HepG2 (cell line): ENCODE data around the gene BLMH. TPM values are rescaled to one million over a fixed set of nuclear protein-coding genes. Genes with fewer than 3 reads are reported as not detected.

ENCODE experiments used
- AGO2 ChIP-seq: fragments of 200-400 bp; formaldehyde crosslinking; optimal IDR thresholded peaks from 2 replicates; pipeline ENCODE3; 2017; ENCODE audit warnings: mild to moderate bottlenecking, low read depth, low read length, moderate library complexity
- ARID2 ChIP-seq: sonication (generic); formaldehyde crosslinking; IDR thresholded peaks from 2 replicates; pipeline ENCODE4 v1.8.1; 2022; ENCODE audit warnings: mild to moderate bottlenecking, missing genetic modification reagents, borderline replicate concordance
- CHD2 ChIP-seq: IDR thresholded peaks from 2 replicates; pipeline ENCODE4 v1.6.1; 2011; ENCODE audit warnings: low read depth, low read length, improper control_type of control experiment
- DMAP1 ChIP-seq: IDR thresholded peaks from 2 replicates; pipeline ENCODE4 v1.6.1; 2016
- ETV5 ChIP-seq: IDR thresholded peaks from 2 replicates; pipeline ENCODE4 v1.6.1; 2018; ENCODE audit warnings: missing biosample characterization, missing genetic modification reagents, inconsistent platforms, borderline replicate concordance
- GABPA ChIP-seq, 2 experiments: IDR thresholded peaks; 2 replicates each; pipeline ENCODE4 v1.6.1; 2011 to 2016; ENCODE audit warnings: low read depth in 2 of 2, low read length in 1 of 2, missing biosample characterization in 1 of 2, missing genetic modification characterization in 1 of 2
- HNRNPLL ChIP-seq: fragments of 200-400 bp; formaldehyde crosslinking; IDR thresholded peaks from 2 replicates; pipeline ENCODE4 v1.6.1; 2017; ENCODE audit warnings: mild to moderate bottlenecking, low read depth, low read length; ENCODE audit not compliant: poor library complexity, severe bottlenecking
- HOXA5 ChIP-seq: sonication (generic); formaldehyde crosslinking; IDR thresholded peaks from 2 replicates; pipeline ENCODE4 v1.4.0; 2020; ENCODE audit warnings: missing genetic modification reagents
- KLF12 ChIP-seq: sonication (generic); formaldehyde crosslinking; IDR thresholded peaks from 2 replicates; pipeline ENCODE4 v1.4.0; 2020; ENCODE audit warnings: missing genetic modification reagents, borderline replicate concordance
- MXD1 ChIP-seq: sonication (generic); formaldehyde crosslinking; IDR thresholded peaks from 2 replicates; pipeline ENCODE4 v1.4.0; 2020; ENCODE audit warnings: mild to moderate bottlenecking, missing genetic modification reagents
- NFKBIZ ChIP-seq: IDR thresholded peaks from 2 replicates; pipeline ENCODE4 v1.6.1; 2018; ENCODE audit warnings: missing genetic modification reagents, missing compliant biosample characterization
- NR3C1 ChIP-seq: sonication (generic); formaldehyde crosslinking; IDR thresholded peaks from 2 replicates; pipeline ENCODE4 v1.4.0; 2020; ENCODE audit warnings: missing genetic modification reagents
- PCBP1 ChIP-seq: fragments of 200-400 bp; formaldehyde crosslinking; IDR thresholded peaks from 2 replicates; pipeline ENCODE4 v1.6.1; 2017; ENCODE audit warnings: mild to moderate bottlenecking, low read depth, low read length, borderline replicate concordance
- PHF20 ChIP-seq: sonication (generic); formaldehyde crosslinking; IDR thresholded peaks from 2 replicates; pipeline ENCODE4 v1.5.0; 2020; ENCODE audit warnings: mild to moderate bottlenecking, missing genetic modification reagents
- PHF8 ChIP-seq: sonication (generic); formaldehyde crosslinking; IDR thresholded peaks from 2 replicates; pipeline ENCODE4 v1.5.0; 2020; ENCODE audit warnings: missing genetic modification reagents
- SMAD3 ChIP-seq: sonication (generic); formaldehyde crosslinking; IDR thresholded peaks from 2 replicates; pipeline ENCODE4 v1.4.0; 2020; ENCODE audit warnings: missing genetic modification reagents
- SMAD9 ChIP-seq: sonication (generic); formaldehyde crosslinking; IDR thresholded peaks from 2 replicates; pipeline ENCODE4 v1.5.1; 2020; ENCODE audit warnings: mild to moderate bottlenecking, missing genetic modification reagents
- SPEN ChIP-seq: sonication (generic); formaldehyde crosslinking; IDR thresholded peaks from 2 replicates; pipeline ENCODE4 v1.5.1; 2020; ENCODE audit warnings: low read depth, mild to moderate bottlenecking, missing genetic modification reagents
- SUZ12 ChIP-seq: fragments of 150-350 bp; IDR thresholded peaks from 2 replicates; pipeline ENCODE4 v1.6.1; 2014; ENCODE audit warnings: low read depth, low read length
- TFDP2 ChIP-seq: sonication (generic); formaldehyde crosslinking; IDR thresholded peaks from 2 replicates; pipeline ENCODE4 v1.4.0; 2020; ENCODE audit warnings: missing genetic modification reagents
- YY1 ChIP-seq: IDR thresholded peaks from 2 replicates; pipeline ENCODE4 v1.6.1; 2011; ENCODE audit warnings: low read length, low read depth, moderate library complexity, mild to moderate bottlenecking; ENCODE audit not compliant: insufficient read depth, insufficient replicate concordance
- ZFP37 ChIP-seq: sonication (generic); formaldehyde crosslinking; IDR thresholded peaks from 2 replicates; pipeline ENCODE4 v1.4.0; 2020; ENCODE audit warnings: missing genetic modification reagents, borderline replicate concordance
- ZNF256 ChIP-seq: sonication (generic); formaldehyde crosslinking; conservative IDR thresholded peaks from 2 replicates; pipeline ENCODE4 v1.4.0; 2020; ENCODE audit warnings: missing genetic modification reagents
- ZNF713 ChIP-seq: sonication (generic); formaldehyde crosslinking; IDR thresholded peaks from 2 replicates; pipeline ENCODE4 v1.4.0; 2020; ENCODE audit warnings: mild to moderate bottlenecking, missing genetic modification reagents
- ZNF766 ChIP-seq: sonication (generic); formaldehyde crosslinking; IDR thresholded peaks from 2 replicates; pipeline ENCODE4 v1.5.0; 2020; ENCODE audit warnings: missing genetic modification reagents, borderline replicate concordance
- ZSCAN12 ChIP-seq: sonication (generic); formaldehyde crosslinking; IDR thresholded peaks from 2 replicates; pipeline ENCODE4 v1.9.0; 2021; ENCODE audit warnings: mild to moderate bottlenecking, missing genetic modification reagents
- polyA plus RNA-seq, 8 experiments: library from polyadenylated mRNA; depleted of rRNA in 3 of 8; stranded (reverse) in 7 of 8; unstranded in 1 of 8; fragments of >200 nt; fragmentation: Illumina TruSeq in 4 of 8; extraction: Trizol in 4 of 8; gene quantifications; 2 replicates each; pipeline versions ENCODE4 v1.2.1 to v1.2.3, GENCODE V29; 2011 to 2016; ENCODE audit warnings: low read depth in 4 of 8, missing spikeins in 1 of 8, mixed read lengths in 1 of 8; ENCODE audit not compliant: insufficient read depth in 1 of 8
- total RNA-seq, 5 experiments: library from RNA; depleted of rRNA; stranded (reverse); fragments of >200 nt; fragmentation: Illumina TruSeq; extraction: Trizol; gene quantifications; 2 replicates each; pipeline ENCODE4 v1.2.3, GENCODE V29; 2016; ENCODE audit warnings: low read depth in 1 of 5
- TF ChIP-seq, protein P1 (sequence below): sonication (generic); formaldehyde crosslinking; IDR thresholded peaks from 2 replicates; pipeline ENCODE4 v1.5.0; 2020; ENCODE audit warnings: missing genetic modification reagents

The BLMH gene
- total and polyA plus RNA-seq, 2 of the 13 experiments (the other 11 are each of a cell fraction or from before 2014, with no cell fraction given), result 12.1 to 41.0 TPM

GRCh38 chr17:30336369-30337171 is 44.8 kb upstream of the BLMH start (continued):
- TF ChIP-seq ETV5 (peak; percentile 13; the same call in 1 of the 2 replicates), HOXA5 (CRISPR knock-in tag) (no peak; the same call in none of the 2 replicates), NR3C1 (CRISPR knock-in tag) (no peak), ZNF713 (no peak), SPEN (CRISPR knock-in tag) (peak; percentile 30; the same call in 1 of the 2 replicates), KLF12 (0 out of 2 replicates have a peak, but pooled peaks have one; percentile 27), MXD1 (CRISPR knock-in tag) (no peak), ZSCAN12 (CRISPR knock-in tag) (no peak), ARID2 (CRISPR knock-in tag) (no peak), PHF8 (CRISPR knock-in tag) (no peak; the same call in 1 of the 2 replicates), DMAP1 (CRISPR knock-in tag) (peak; percentile 51; the same call in 1 of the 2 replicates), SUZ12 (no peak), ZNF766 (CRISPR knock-in tag) (0 out of 2 replicates have a peak, but pooled peaks have one; percentile 78), HNRNPLL (no peak), TFDP2 (CRISPR knock-in tag) (no peak; the same call in 1 of the 2 replicates), SMAD3 (CRISPR knock-in tag) (peak; percentile 73; the same call in 1 of the 2 replicates), NFKBIZ (CRISPR knock-in tag) (no peak), AGO2 (no peak), SMAD9 (CRISPR knock-in tag) (no peak), CHD2 (no peak), PHF20 (CRISPR knock-in tag) (no peak), PCBP1 (no peak), ZNF256 (CRISPR knock-in tag) (no peak), YY1 (peak; percentile 64), ZFP37 (no peak), GABPA (IDR thresholded peaks at IDR 0.05; ENCODE audit: low read depth, low read length) (no peak), GABPA (CRISPR knock-in tag; IDR thresholded peaks at IDR 0.05; ENCODE audit: low read depth) (peak; percentile 47; the same call in 1 of the 2 replicates)
- TF ChIP-seq, protein P1, sequence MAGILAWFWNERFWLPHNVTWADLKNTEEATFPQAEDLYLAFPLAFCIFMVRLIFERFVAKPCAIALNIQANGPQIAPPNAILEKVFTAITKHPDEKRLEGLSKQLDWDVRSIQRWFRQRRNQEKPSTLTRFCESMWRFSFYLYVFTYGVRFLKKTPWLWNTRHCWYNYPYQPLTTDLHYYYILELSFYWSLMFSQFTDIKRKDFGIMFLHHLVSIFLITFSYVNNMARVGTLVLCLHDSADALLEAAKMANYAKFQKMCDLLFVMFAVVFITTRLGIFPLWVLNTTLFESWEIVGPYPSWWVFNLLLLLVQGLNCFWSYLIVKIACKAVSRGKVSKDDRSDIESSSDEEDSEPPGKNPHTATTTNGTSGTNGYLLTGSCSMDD (CRISPR knock-in tag), result no peak
